Measurements from ENCODE around the gene PODXL2. TPM values are rescaled to one million over a fixed set of nuclear protein-coding genes. Genes with fewer than 3 reads are reported as not detected.
A peak's percentile ranks its signal among the peaks of the same experiment; 100 is the strongest.
"Not testable (repeated sequence)": the region's sequence is repeated elsewhere in the genome, so short reads cannot be mapped to it uniquely, and the experiment has no call there.

The PODXL2 gene
- total RNA-seq, 4 donors from 2014 or later: 2.1 to 5.5 (median 4.4) TPM

GRCh38 chr3:127652246-127652995 is 23.4 kb downstream of the PODXL2 start:
- TF ChIP-seq POLR2A (IDR thresholded peaks at IDR 0.05): no peak
- TF ChIP-seq, protein P1, sequence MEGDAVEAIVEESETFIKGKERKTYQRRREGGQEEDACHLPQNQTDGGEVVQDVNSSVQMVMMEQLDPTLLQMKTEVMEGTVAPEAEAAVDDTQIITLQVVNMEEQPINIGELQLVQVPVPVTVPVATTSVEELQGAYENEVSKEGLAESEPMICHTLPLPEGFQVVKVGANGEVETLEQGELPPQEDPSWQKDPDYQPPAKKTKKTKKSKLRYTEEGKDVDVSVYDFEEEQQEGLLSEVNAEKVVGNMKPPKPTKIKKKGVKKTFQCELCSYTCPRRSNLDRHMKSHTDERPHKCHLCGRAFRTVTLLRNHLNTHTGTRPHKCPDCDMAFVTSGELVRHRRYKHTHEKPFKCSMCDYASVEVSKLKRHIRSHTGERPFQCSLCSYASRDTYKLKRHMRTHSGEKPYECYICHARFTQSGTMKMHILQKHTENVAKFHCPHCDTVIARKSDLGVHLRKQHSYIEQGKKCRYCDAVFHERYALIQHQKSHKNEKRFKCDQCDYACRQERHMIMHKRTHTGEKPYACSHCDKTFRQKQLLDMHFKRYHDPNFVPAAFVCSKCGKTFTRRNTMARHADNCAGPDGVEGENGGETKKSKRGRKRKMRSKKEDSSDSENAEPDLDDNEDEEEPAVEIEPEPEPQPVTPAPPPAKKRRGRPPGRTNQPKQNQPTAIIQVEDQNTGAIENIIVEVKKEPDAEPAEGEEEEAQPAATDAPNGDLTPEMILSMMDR (IDR thresholded peaks at IDR 0.05): peak; percentile 46 to 84 (median 80)
- no peak overlapping the region for H3K27ac ChIP-seq
- 87 to 92% methylated on average over 3 to 4 of the region's 13 CpGs for WGBS, 2 donors
- no peak overlapping the region for H3K4me3 ChIP-seq
- peaks cover 0 to 6% (median 0%) of the 10 kb centered on the region in 3 donors for H3K4me1 ChIP-seq
- no peaks in the 10 kb centered on the region for H3K9me3 ChIP-seq
- DNase-seq: no peak
- intact Hi-C loops (cut with DNase I): loop anchor here (10.0 kb wide), 1 partner anchor 322 kb away; no protein-coding TSS in a partner anchor
- H3K27me3 ChIP-seq: no peaks in the 10 kb centered on the region
- H3K36me3 ChIP-seq: no peaks in the 10 kb centered on the region

GRCh38 chr3:127654374-127654773 is 25.4 kb downstream of the PODXL2 start:
- Histone ChIP-seq H3K4me3 (no peak overlapping the region), H3K27me3 (no peaks in the 10 kb centered on the region), H3K4me1 (peaks cover 0 to 6% (median 0%) of the 10 kb centered on the region in 3 donors), H3K36me3 (no peaks in the 10 kb centered on the region), H3K9me3 (no peaks in the 10 kb centered on the region), H3K27ac (no peak overlapping the region)
- 43 to 65% methylated on average over 4 of the region's 4 CpGs for WGBS, 2 donors
- intact Hi-C loops (cut with DNase I): loop anchor here (10.0 kb wide), 1 partner anchor 320 kb away; no protein-coding TSS in a partner anchor
- TF ChIP-seq POLR2A (IDR thresholded peaks at IDR 0.05): no peak
- TF ChIP-seq, protein P1 (IDR thresholded peaks at IDR 0.05): no peak
- no peak for DNase-seq

DNA sequence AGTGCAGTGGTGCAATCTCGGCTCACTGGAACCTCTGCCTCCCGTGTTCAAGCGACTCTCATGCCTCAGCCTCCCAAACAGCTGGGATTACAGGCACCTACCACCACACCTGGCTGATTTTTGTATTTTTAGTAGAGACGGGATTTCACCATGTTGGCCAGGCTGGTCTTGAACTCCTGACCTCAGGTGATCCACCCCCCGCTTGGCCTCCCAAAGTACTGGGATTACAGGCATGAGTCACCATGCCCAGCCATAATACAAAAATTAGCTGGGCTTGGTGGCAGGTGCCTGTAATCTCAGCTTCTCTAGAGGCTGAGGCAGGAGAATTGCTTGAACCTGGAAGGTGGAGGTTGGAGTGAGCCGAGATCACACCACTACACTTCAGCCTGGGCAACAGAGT is 26.0 kb downstream of the PODXL2 start:
- H3K9me3 ChIP-seq, H3K36me3 ChIP-seq, H3K4me3 ChIP-seq, H3K4me1 ChIP-seq, DNase-seq, H3K27ac ChIP-seq, H3K27me3 ChIP-seq: not testable (repeated sequence)
- intact Hi-C loops (cut with DNase I): loop anchor here (10.0 kb wide), 1 partner anchor 320 kb away; no protein-coding TSS in a partner anchor
- WGBS, 2 donors: 84 to 95% methylated on average over 4 to 6 of the region's 6 CpGs

- no peak for DNase-seq
- Histone ChIP-seq H3K27me3 (no peaks in the 10 kb centered on the region), H3K27ac (peak overlapping the region in 1 of 4 donors; percentile 14), H3K36me3 (no peaks in the 10 kb centered on the region), H3K4me1 (peaks cover 0 to 6% (median 0%) of the 10 kb centered on the region in 3 donors), H3K9me3 (no peaks in the 10 kb centered on the region), H3K4me3 (no peak overlapping the region)
- WGBS, 2 donors: 73 to 78% methylated on average over 3 of the region's 3 CpGs
- intact Hi-C loops (cut with DNase I): loop anchor here (10.0 kb wide), 1 partner anchor 319 kb away; no protein-coding TSS in a partner anchor
- TF ChIP-seq, protein P1 (IDR thresholded peaks at IDR 0.05): no peak
- TF ChIP-seq POLR2A (IDR thresholded peaks at IDR 0.05): no peak
Observed at GRCh38 chr3:127655641-127656040, 26.7 kb downstream of the PODXL2 start.

DNA sequence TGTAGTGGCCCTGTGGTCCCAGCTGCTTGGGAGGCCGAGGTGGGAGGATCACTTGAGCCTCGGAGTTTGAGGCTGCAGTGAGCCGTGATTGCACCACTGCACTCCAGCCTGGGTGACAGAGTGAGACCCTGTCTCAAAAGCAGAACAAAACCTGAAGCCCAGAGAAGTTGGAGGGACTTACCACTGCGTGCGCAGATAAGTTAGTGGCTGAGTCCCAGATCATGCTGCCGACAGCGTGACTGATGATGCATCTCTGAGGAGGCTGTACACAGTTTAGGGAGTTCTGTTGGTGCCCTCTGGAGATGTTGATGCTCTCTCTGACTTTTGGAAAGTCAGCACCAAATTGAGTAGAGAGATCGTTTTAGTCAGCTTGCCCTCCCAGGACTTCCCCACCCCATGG is 27.9 kb downstream of the PODXL2 start:
- WGBS, 2 donors: 80 to 92% methylated on average over 7 to 8 of the region's 8 CpGs
- H3K9me3 ChIP-seq: no peaks in the 10 kb centered on the region
- H3K36me3 ChIP-seq: no peaks in the 10 kb centered on the region
- H3K27ac ChIP-seq: no peak overlapping the region
- no peak for DNase-seq
- intact Hi-C loops (cut with DNase I): loop anchor here (10.0 kb wide), 1 partner anchor 318 kb away; no protein-coding TSS in a partner anchor
- TF ChIP-seq, protein P1 (IDR thresholded peaks at IDR 0.05): no peak
- TF ChIP-seq POLR2A (IDR thresholded peaks at IDR 0.05): no peak
- no peak overlapping the region for H3K4me3 ChIP-seq
- peaks cover 0 to 6% (median 0%) of the 10 kb centered on the region in 3 donors for H3K4me1 ChIP-seq
- H3K27me3 ChIP-seq: no peaks in the 10 kb centered on the region
